ENCODE results near the gene LOXL3.
"Not testable (repeated sequence)": the region's sequence is repeated elsewhere in the genome, so short reads cannot be mapped to it uniquely, and the experiment has no call there.

Gene LOXL3

GRCh38 chr2:74489906-74490305 lies 63.8 kb downstream of the LOXL3 start:
- no peak for FAIRE-seq

GRCh38 chr2:74488643-74489481 lies 64.9 kb downstream of the LOXL3 start:
- no peak for FAIRE-seq

DNA sequence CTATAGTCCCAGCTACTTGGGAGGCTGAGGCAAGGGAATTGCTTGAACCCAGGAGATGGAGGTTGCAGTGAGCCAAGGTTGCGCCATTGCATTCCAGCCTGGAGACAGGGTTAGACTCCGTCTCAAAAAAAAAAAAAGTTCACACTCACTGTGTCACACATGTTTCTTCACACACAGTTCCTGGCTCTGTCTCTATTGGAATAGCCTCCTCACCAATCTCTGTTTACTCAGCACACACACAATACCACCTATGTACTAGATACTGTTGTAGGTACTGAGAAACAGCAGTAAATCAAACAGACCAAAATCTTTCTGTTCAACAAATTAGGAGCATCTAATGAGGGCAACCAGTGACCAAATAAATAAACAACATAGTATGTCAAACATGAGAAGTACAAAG lies 67.6 kb downstream of the LOXL3 start:
- no peak for FAIRE-seq

DNA sequence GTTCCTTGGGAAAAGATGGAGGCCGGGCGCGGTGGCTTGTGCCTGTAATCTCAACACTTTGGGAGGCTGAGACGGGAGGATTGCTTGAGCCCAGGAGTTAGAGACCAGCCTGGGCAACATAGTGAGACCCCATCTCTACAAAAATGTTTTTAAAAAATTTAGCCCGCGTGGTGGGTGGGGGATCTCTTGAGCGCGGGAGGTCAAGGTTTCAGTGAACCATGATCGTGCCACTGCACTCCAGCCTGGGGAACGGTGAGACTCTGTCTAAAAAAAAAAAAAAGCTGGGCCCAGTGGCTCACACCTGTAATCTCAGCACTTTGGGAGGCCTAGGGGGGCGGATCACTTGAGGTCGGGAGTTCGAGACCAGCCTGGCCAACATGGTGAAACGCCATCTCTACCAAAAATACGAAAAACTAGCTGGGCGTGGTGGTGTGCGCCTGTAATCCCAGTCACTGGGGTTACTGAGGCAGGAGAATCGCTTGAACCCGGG lies 70.0 kb downstream of the LOXL3 start:
- FAIRE-seq, result not testable (repeated sequence)

GRCh38 chr2:74482801-74483674 lies 70.7 kb downstream of the LOXL3 start, which contains the start of the genes CCDC142 and TTC31:
TSS of gene CCDC142 (minus strand) at chr2:74482998. CDS start at chr2:74482837, 161 bp downstream.
TSS of gene TTC31 (plus strand) at chr2:74483081. CDS start at chr2:74483096, 15 bp downstream.
- peak; percentile 70 for FAIRE-seq

Measured in endometrium (tissue), 2 donors.